ENCODE measurements around the gene NAV3.

GRCh38 chr12:78260976-78261375 is 430.3 kb downstream of the NAV3 start:
- TF ChIP-seq CTCF (IDR thresholded peaks at IDR 0.05; ENCODE audit: low read depth, low read length, poor library complexity, severe bottlenecking) (no peak), EZH2phosphoT487 (IDR thresholded peaks at IDR 0.05; ENCODE audit: borderline replicate concordance, low read length) (no peak)
